NCI-H345 (cell line): ENCODE measurements around the gene ARAP1.

Source experiments
- DNase-seq: peaks from one replicate; lab custom pipeline; 2025; lab: John Stamatoyannopoulos, UW

ARAP1 gene

GRCh38 chr11:72704783-72705265, 47.4 kb downstream of the ARAP1 start:
- DNase-seq, result no peak

- DNase-seq, result no peak
Measured at GRCh38 chr11:72704028-72704782, 48.0 kb downstream of the ARAP1 start.

- no peak for DNase-seq
Measured at GRCh38 chr11:72703267-72704008, 48.8 kb downstream of the ARAP1 start.

GRCh38 chr11:72702577-72703241, 49.5 kb downstream of the ARAP1 start:
- no peak for DNase-seq

GRCh38 chr11:72702096-72702495, 50.1 kb downstream of the ARAP1 start:
- no peak for DNase-seq

- DNase-seq, result no peak
Measured at GRCh38 chr11:72701466-72701865, 50.7 kb downstream of the ARAP1 start.

GRCh38 chr11:72700146-72700545, 52.1 kb downstream of the ARAP1 start:
- no peak for DNase-seq

- no peak for DNase-seq
Measured at GRCh38 chr11:72697814-72698213, 54.4 kb downstream of the ARAP1 start.

GRCh38 chr11:72696866-72697700, 55.1 kb downstream of the ARAP1 start:
- DNase-seq, result no peak

GRCh38 chr11:72695354-72695753, 56.9 kb downstream of the ARAP1 start:
- no peak for DNase-seq

- no peak for DNase-seq
Measured at GRCh38 chr11:72693271-72693968, 58.8 kb downstream of the ARAP1 start.

- DNase-seq, result no peak
Measured at GRCh38 chr11:72692498-72693237, 59.5 kb downstream of the ARAP1 start.

- DNase-seq, result no peak
Measured at GRCh38 chr11:72690166-72690565, 62.0 kb downstream of the ARAP1 start.

- no peak for DNase-seq
Measured at GRCh38 chr11:72688929-72689328, 63.3 kb downstream of the ARAP1 start.

- DNase-seq, result no peak
Measured at GRCh38 chr11:72688486-72688885, 63.7 kb downstream of the ARAP1 start.

GRCh38 chr11:72687326-72687725, 64.9 kb downstream of the ARAP1 start:
- no peak for DNase-seq

GRCh38 chr11:72686639-72687220, 65.5 kb downstream of the ARAP1 start:
- no peak for DNase-seq

GRCh38 chr11:72685560-72686480, 66.4 kb downstream of the ARAP1 start:
- no peak for DNase-seq
